Measurements from ENCODE around the gene UBE2Q2. TPM values are rescaled to one million over a fixed set of nuclear protein-coding genes. Genes with fewer than 3 reads are reported as not detected.

The UBE2Q2 gene
- total RNA-seq, 2 donors from 2014 or later: 16.1 to 20.7 TPM

DNA sequence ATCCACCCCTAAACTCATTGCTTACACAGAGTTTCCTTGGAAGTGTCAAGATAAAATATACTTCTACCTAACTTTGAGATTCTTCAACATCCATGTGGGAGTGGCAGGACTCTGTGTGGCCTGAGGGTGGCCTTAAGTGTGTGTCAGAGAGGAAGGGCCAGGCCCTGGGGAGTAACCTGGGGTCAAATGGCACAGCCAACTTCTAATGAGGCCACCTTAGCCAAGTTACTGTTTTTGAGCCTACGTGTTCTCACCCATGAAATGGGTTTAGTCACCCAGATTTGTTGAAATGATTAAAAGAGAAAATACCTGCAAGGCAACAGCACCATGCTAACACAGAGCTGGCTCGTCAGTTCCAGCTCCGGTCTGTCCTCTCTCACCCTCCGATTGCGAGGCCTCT is 28.5 kb upstream of the UBE2Q2 start:
- no peak overlapping the region for H3K27ac Mint-ChIP-seq
- peaks cover 15% of the 10 kb centered on the region for H3K4me1 Mint-ChIP-seq (ENCODE audit: low read depth)
- DNase-seq (no peak), ATAC-seq (replicated peaks in 1 of 2) (no peak)
- no peaks in the 10 kb centered on the region for H3K9me3 Mint-ChIP-seq
- no peaks in the 10 kb centered on the region for H3K36me3 Mint-ChIP-seq (ENCODE audit: insufficient read depth in 2 of 2)
- no peak overlapping the region for H3K4me3 Mint-ChIP-seq
- H3K27me3 Mint-ChIP-seq (ENCODE audit: low read depth): peaks cover 4% of the 10 kb centered on the region

GRCh38 chr15:75815811-75816719 is 27.2 kb upstream of the UBE2Q2 start:
- peaks cover 4% of the 10 kb centered on the region for H3K27me3 Mint-ChIP-seq (ENCODE audit: low read depth)
- H3K4me3 Mint-ChIP-seq: no peak overlapping the region
- DNase-seq (no peak), ATAC-seq (replicated peaks in 1 of 2) (no peak)
- no peaks in the 10 kb centered on the region for H3K36me3 Mint-ChIP-seq (ENCODE audit: insufficient read depth in 2 of 2)
- no peaks in the 10 kb centered on the region for H3K9me3 Mint-ChIP-seq
- peaks cover 15% of the 10 kb centered on the region for H3K4me1 Mint-ChIP-seq (ENCODE audit: low read depth)
- no peak overlapping the region for H3K27ac Mint-ChIP-seq

DNA sequence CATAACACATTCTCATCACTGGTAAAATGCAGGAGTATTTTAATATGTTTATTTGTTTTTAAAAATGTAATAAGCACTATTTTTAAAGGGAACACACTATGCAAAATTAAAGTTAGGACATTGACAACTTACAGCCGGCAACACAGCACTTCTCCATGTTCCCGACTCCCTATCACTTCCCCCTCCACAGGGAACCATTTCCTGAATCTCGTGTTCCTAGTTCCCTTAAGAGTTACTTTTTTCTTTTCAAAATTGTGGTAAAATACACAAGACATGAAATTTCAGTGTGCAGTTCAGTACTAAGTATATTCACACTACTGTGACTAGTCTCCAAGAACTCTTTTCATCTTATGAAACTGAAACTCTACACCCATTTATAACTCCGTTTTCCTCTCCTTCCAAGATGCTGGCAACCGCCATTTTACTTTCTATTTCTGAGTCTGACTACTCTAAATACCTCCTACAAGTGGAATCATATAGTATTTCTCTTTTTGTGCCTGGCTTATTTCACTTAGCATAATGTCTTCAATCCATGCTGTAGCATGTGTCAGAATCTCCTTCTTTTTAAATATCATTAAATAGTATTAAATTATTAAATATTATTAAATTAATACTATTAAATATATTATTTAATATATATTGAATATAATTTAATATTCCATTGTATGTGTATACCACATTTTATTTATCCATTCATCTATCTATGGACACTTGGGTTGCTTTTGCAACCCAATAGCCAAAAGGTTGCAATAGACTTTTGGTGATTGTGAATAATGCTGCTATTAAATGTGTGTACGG is 25.9 kb upstream of the UBE2Q2 start:
- Mint-ChIP-seq H3K4me3 (peak overlapping the region; percentile 6 to 21), H3K36me3 (ENCODE audit: insufficient read depth in 2 of 2) (no peaks in the 10 kb centered on the region), H3K4me1 (ENCODE audit: low read depth) (peaks cover 15% of the 10 kb centered on the region), H3K27ac (no peak overlapping the region), H3K9me3 (no peaks in the 10 kb centered on the region), H3K27me3 (ENCODE audit: low read depth) (peaks cover 4% of the 10 kb centered on the region)
- ATAC-seq (replicated peaks in 1 of 2): peak; percentile 65 to 81
- DNase-seq: no peak

- H3K4me3 Mint-ChIP-seq: no peak overlapping the region
- H3K9me3 Mint-ChIP-seq: no peaks in the 10 kb centered on the region
- peaks cover 4% of the 10 kb centered on the region for H3K27me3 Mint-ChIP-seq (ENCODE audit: low read depth)
- no peaks in the 10 kb centered on the region for H3K36me3 Mint-ChIP-seq (ENCODE audit: insufficient read depth in 2 of 2)
- no peak for DNase-seq
- H3K4me1 Mint-ChIP-seq (ENCODE audit: low read depth): peaks cover 15% of the 10 kb centered on the region
- H3K27ac Mint-ChIP-seq: no peak overlapping the region
- no peak for ATAC-seq (replicated peaks in 1 of 2)
These were observed 23.0 kb upstream of the UBE2Q2 start for GRCh38 chr15:75820206-75820605.

GRCh38 chr15:75821786-75822345 is 21.4 kb upstream of the UBE2Q2 start:
- no peak overlapping the region for H3K27ac Mint-ChIP-seq
- DNase-seq (no peak), ATAC-seq (replicated peaks in 1 of 2) (no peak)
- H3K36me3 Mint-ChIP-seq (ENCODE audit: insufficient read depth in 2 of 2): no peaks in the 10 kb centered on the region
- H3K4me1 Mint-ChIP-seq (ENCODE audit: low read depth): peaks cover 8% of the 10 kb centered on the region
- H3K9me3 Mint-ChIP-seq: no peaks in the 10 kb centered on the region
- no peak overlapping the region for H3K4me3 Mint-ChIP-seq
- H3K27me3 Mint-ChIP-seq (ENCODE audit: low read depth): peaks cover 6% of the 10 kb centered on the region

DNA sequence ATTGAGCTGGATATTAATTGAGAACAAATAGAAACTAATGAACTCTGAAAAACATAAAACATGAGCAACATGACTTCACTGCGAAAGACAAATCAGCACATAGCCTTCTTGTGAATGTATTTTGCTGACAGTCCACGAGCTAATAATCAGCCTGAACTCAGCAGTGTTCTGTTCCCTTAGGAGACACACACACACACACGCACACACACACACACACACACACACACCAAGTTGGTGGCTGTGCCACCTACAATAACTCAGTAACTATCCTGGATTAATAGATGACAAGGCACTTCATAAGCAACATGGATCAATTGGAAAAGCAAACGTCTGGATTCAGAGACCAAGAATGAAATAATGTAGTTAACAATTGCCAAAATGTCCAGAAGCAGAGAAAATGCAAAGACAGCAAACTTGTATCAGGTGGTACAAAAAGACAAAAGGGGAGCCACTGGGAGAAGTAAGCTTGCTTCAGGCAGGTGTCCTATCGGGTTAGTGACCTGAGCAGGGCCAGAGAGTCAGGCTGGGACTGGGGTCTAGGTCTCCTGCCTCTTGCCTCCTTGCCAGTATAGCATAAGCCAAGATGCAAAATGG is 20.5 kb upstream of the UBE2Q2 start:
- H3K9me3 Mint-ChIP-seq: no peaks in the 10 kb centered on the region
- DNase-seq (no peak), ATAC-seq (replicated peaks in 1 of 2) (no peak)
- no peaks in the 10 kb centered on the region for H3K36me3 Mint-ChIP-seq (ENCODE audit: insufficient read depth in 2 of 2)
- no peak overlapping the region for H3K27ac Mint-ChIP-seq
- no peak overlapping the region for H3K4me3 Mint-ChIP-seq
- H3K4me1 Mint-ChIP-seq (ENCODE audit: low read depth): no peaks in the 10 kb centered on the region
- H3K27me3 Mint-ChIP-seq (ENCODE audit: low read depth): peaks cover 7% of the 10 kb centered on the region

DNA sequence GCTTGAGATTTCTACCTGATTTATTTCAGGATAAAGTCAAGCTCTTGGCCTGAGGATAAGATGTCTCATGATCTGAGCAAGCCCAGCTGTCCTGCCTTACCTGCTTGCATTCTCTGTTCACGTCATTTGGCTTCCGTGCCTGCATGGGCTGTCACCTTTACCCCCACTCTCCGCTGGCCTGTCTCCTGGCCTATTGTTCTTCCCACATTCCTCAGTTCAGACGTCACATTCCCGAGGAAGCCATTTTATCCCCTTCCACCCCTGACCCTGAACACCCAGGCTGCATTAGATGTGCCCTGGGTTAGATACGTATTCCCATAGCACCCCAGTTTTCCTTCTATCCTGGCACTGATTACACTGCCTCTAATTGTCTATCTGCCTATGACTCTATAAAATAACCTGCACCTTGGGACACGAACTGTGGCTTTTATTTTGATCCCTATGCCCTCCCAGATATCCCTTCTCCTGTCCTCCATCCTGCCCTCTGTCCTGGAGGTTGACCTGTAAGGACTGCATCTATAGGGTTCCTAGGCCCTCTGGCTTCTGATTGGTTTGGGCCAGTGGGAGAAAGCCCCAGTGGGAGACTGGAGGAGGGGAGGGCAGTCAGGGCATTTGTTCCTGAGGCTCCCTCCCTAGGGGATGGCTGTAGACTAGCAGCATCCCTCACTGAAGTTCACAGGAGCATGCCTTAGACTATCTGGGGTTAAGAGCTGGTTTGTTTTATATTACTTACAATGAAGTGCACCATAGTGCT is 19.2 kb upstream of the UBE2Q2 start:
- ATAC-seq (replicated peaks in 1 of 2) (no peak), DNase-seq (no peak)
- Mint-ChIP-seq H3K9me3 (no peaks in the 10 kb centered on the region), H3K4me3 (no peak overlapping the region), H3K27ac (no peak overlapping the region), H3K27me3 (ENCODE audit: low read depth) (peaks cover 7% of the 10 kb centered on the region), H3K4me1 (ENCODE audit: low read depth) (no peaks in the 10 kb centered on the region), H3K36me3 (ENCODE audit: insufficient read depth in 2 of 2) (no peaks in the 10 kb centered on the region)

- peaks cover 7% of the 10 kb centered on the region for H3K4me1 Mint-ChIP-seq (ENCODE audit: low read depth)
- ATAC-seq (replicated peaks in 1 of 2): no peak
These were observed 15.6 kb upstream of the UBE2Q2 start for GRCh38 chr15:75827691-75828090.

GRCh38 chr15:75828429-75828828 is 14.8 kb upstream of the UBE2Q2 start:
- DNase-seq: no peak
- peaks cover 7% of the 10 kb centered on the region for H3K4me1 Mint-ChIP-seq (ENCODE audit: low read depth)
- no peak for ATAC-seq (replicated peaks in 1 of 2)
- no peak overlapping the region for H3K4me3 Mint-ChIP-seq
- H3K9me3 Mint-ChIP-seq: no peaks in the 10 kb centered on the region
- peaks cover 7% of the 10 kb centered on the region for H3K27me3 Mint-ChIP-seq (ENCODE audit: low read depth)
- H3K27ac Mint-ChIP-seq: no peak overlapping the region
- no peaks in the 10 kb centered on the region for H3K36me3 Mint-ChIP-seq (ENCODE audit: insufficient read depth in 2 of 2)

More at GRCh38 chr15:75827691-75828090, 15.6 kb upstream of the UBE2Q2 start:
- H3K27me3 Mint-ChIP-seq (ENCODE audit: low read depth): peaks cover 7% of the 10 kb centered on the region
- DNase-seq: no peak
- no peak overlapping the region for H3K4me3 Mint-ChIP-seq
- no peak overlapping the region for H3K27ac Mint-ChIP-seq
- H3K9me3 Mint-ChIP-seq: no peaks in the 10 kb centered on the region
- no peaks in the 10 kb centered on the region for H3K36me3 Mint-ChIP-seq (ENCODE audit: insufficient read depth in 2 of 2)

DNA sequence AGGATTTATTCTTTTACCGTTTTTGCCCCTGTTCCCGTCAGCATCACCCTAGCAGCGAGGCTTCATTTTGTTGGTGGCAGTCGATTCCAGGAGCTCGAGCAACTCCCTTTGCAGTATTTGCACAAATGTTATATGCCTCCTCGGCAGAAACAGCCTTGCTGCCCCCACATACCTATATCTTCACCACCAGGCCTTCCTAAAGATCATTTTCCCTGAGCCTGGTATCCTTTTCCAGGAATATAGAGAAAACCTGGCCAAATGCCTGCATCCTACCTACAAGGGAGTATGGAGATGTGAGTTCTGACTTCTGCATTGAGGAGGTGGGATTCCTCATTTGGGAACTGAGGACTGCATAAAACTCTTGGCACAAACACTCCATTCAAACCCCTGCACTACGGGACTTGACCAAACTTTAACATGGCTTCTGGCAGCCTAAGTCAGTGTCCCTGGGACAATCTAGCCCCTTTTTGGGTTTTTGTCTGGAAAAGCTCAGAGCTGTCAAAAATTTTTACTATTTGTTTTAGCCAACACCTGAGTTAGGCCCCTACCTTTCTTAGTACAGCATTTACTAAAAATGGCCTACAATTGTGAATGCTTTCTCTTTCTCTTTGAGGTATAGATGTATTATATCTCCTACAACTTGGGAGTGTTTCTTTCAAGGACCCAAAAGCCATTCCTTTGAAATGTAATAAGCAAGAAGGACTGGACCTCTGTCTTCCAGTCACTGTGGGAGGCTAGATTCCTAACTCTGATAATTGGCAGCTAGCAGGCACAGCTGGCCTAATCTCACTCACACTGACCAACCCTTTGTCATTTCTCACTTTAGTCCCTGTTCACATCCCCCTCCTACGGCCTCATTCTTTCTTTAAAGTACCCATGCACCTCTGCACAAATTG is 12.1 kb upstream of the UBE2Q2 start:
- peaks cover 7% of the 10 kb centered on the region for H3K27me3 Mint-ChIP-seq (ENCODE audit: low read depth)
- ATAC-seq (replicated peaks in 1 of 2) (no peak), DNase-seq (no peak)
- H3K4me1 Mint-ChIP-seq (ENCODE audit: low read depth): peaks cover 7% of the 10 kb centered on the region
- H3K36me3 Mint-ChIP-seq (ENCODE audit: insufficient read depth in 2 of 2): no peaks in the 10 kb centered on the region
- no peak overlapping the region for H3K4me3 Mint-ChIP-seq
- no peak overlapping the region for H3K27ac Mint-ChIP-seq
- no peaks in the 10 kb centered on the region for H3K9me3 Mint-ChIP-seq

DNA sequence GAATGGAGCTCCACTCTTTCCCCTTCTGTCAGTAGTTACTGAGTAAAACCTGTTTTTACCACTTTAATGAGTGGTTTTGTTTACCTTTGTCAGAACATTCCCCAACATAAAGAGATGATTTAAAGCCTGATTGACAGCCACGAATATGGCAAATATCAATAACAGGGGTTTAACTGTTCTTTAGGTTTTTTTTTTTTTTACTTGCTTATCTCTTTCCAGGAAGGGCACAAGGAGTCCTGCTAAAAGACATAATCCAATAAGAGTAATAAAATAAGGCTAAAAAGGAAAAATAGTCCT is 11.5 kb upstream of the UBE2Q2 start:
- ATAC-seq (replicated peaks in 1 of 2): no peak
- peaks cover 2% of the 10 kb centered on the region for H3K27me3 Mint-ChIP-seq (ENCODE audit: low read depth)

DNA sequence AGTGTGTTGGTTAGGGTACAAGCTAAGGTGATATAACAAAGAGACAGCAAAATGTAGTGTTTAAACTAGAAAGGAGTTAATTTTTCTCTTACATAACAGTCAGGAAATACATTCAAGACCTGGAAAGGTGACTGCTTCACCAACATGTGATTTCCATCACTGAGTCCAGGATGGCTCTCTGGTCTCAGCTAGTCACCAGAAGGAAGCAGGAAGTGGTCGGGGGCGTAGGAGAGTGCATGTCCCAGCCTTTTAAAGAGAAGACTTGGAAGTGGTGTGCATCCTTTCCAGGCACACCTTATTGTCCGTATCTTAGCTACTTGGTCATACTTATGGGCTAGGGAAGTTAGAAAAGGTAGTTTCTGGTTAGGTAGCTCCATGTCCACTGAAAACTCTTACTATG is 11.1 kb upstream of the UBE2Q2 start:
- Mint-ChIP-seq H3K4me3 (no peak overlapping the region), H3K4me1 (ENCODE audit: low read depth) (peaks cover 7% of the 10 kb centered on the region), H3K9me3 (no peaks in the 10 kb centered on the region), H3K27me3 (ENCODE audit: low read depth) (no peaks in the 10 kb centered on the region), H3K36me3 (ENCODE audit: insufficient read depth in 2 of 2) (no peaks in the 10 kb centered on the region), H3K27ac (peak overlapping the region; percentile 8)
- DNase-seq (no peak), ATAC-seq (replicated peaks in 1 of 2) (no peak)

More for the DNA sequence above, 11.5 kb upstream of the UBE2Q2 start:
- Mint-ChIP-seq H3K4me3 (no peak overlapping the region), H3K4me1 (ENCODE audit: low read depth) (peaks cover 7% of the 10 kb centered on the region), H3K36me3 (ENCODE audit: insufficient read depth in 2 of 2) (no peaks in the 10 kb centered on the region), H3K9me3 (no peaks in the 10 kb centered on the region), H3K27ac (peak overlapping the region; percentile 8)
- no peak for DNase-seq

Measured in activated T-cell treated with anti-CD3 and anti-CD28 coated beads, Interleukin-2, amount 50 U/mL, for 72 hours (primary cell).